Skin epidermis (tissue), 12 donors: ENCODE measurements around the gene TFG.
"Not testable (repeated sequence)": the region's sequence is repeated elsewhere in the genome, so short reads cannot be mapped to it uniquely, and the experiment has no call there.

Source experiments
- H3K27ac ChIP-seq, 21 experiments: fragments of 200-600 bp; sonication (generic) in 11 of 21; one replicate each; pipeline ENCODE4 v1.5.0; 2020; ENCODE audit warnings: mild to moderate bottlenecking in 3 of 21, inconsistent platforms in 2 of 21, moderate library complexity in 2 of 21
- H3K4me3 ChIP-seq, 7 experiments: fragments of 200-600 bp; sonication (generic) in 2 of 7; one replicate each; pipeline ENCODE4 v1.5.0; 2020; ENCODE audit warnings: inconsistent platforms in 2 of 7, mild to moderate bottlenecking in 2 of 7, moderate library complexity in 1 of 7

TFG gene

DNA sequence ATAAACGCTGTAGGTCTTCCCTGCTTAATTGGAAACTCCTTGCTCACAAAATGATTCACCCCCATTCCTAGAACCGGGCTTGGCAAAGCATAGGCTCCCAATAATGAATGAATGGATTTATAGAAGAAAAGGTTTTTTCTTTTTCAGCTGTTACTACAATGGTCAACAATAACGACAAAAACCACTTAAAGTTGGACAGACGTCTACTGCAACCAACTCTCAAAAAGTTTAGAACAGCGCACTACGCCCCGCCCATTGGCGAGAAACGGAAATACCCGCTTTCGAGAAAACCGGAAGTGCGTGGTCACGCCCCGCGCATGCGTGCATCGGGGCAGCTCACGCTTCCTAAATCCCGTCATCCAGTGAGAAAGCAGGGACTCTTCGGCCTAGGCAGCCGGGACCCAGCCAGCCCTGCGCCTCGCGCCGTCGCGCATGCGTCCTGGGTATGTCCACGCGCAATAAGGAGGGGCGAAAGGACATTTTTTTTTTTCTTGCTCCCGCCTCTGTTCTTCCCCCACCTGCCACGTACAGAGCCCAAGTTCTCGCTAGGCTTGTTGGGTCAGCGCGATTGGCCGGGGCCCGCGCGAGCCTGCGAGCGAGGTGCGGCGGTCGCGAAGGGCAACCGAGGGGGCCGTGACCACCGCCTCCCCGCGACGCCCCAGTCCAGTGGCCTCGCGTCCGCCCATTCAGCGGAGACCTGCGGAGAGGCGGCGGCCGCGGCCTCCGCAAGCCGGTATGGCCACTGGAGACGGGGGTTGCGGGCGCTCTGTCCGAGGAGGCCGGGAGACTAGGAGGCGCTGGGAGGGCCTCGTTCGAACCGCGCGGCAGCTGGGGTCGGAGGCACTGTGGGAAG, at the start of gene TFG:
TFG (plus strand) TSS at position 506 of the 853 bp plus-strand sequence. CDS start 4,192 bp downstream, outside the sequence.
- peak within 1 kb of the TSS; percentile 89 to 99 (median 97) for H3K27ac ChIP-seq
- peak within 1 kb of the TSS; percentile 48 to 89 (median 79) for H3K4me3 ChIP-seq

GRCh38 chr3:100661294-100661693, 48.0 kb upstream of the TFG start:
- H3K27ac ChIP-seq, H3K4me3 ChIP-seq: not testable (repeated sequence)

- no peak overlapping the region for H3K27ac ChIP-seq
- H3K4me3 ChIP-seq, result no peak overlapping the region
Observed at GRCh38 chr3:100662113-100662823, 47.0 kb upstream of the TFG start.

- H3K27ac ChIP-seq, result no peak overlapping the region
- no peak overlapping the region for H3K4me3 ChIP-seq
Observed at GRCh38 chr3:100665230-100665629, 44.1 kb upstream of the TFG start.

DNA sequence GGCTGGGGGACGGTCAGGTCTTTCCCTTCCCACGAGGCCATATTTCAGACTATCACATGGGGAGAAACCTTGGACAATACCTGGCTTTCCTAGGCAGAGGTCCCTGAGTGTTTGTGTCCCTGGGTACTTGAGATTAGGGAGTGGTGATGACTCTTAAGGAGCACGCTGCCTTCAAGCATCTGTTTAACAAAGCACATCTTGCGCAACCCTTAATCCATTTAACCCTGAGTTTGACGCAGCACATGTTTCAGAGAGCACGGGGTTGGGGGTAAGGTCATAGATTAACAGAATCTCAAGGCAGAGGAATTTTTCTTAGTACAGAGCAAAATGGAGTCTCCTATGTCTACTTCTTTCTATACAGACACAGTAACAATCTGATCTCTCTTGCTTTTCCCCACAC, 42.6 kb upstream of the TFG start:
- H3K4me3 ChIP-seq, H3K27ac ChIP-seq: not testable (repeated sequence)

- H3K4me3 ChIP-seq, H3K27ac ChIP-seq: not testable (repeated sequence)
Observed at GRCh38 chr3:100667316-100667715, 42.0 kb upstream of the TFG start.

- not testable (repeated sequence) for H3K4me3 ChIP-seq, H3K27ac ChIP-seq
Observed at GRCh38 chr3:100670995-100671394, 38.3 kb upstream of the TFG start.

DNA sequence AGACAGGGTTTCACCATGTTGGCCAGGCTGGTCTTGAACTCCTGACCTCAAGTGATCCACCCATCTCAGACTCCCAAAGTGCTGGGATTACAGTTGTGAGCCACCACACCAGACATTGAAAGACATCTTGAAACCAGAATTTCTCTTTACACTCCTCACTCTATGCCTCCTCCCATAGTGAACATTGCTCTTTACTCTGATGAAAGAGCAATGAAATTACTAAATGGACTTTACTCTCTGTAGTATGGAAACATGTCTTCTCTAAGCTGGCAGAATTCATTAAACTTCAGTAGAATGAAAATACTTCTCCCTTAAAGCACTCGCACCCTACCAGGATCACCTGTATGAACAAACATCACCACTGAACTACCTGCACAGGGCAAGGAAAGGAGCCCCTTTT, 27.8 kb upstream of the TFG start:
- Histone ChIP-seq H3K27ac (no peak overlapping the region), H3K4me3 (no peak overlapping the region)

GRCh38 chr3:100682056-100682853, 27.0 kb upstream of the TFG start:
- Histone ChIP-seq H3K4me3 (peak overlapping the region in 2 of 7 experiments; percentile 11 to 21), H3K27ac (no peak overlapping the region)

DNA sequence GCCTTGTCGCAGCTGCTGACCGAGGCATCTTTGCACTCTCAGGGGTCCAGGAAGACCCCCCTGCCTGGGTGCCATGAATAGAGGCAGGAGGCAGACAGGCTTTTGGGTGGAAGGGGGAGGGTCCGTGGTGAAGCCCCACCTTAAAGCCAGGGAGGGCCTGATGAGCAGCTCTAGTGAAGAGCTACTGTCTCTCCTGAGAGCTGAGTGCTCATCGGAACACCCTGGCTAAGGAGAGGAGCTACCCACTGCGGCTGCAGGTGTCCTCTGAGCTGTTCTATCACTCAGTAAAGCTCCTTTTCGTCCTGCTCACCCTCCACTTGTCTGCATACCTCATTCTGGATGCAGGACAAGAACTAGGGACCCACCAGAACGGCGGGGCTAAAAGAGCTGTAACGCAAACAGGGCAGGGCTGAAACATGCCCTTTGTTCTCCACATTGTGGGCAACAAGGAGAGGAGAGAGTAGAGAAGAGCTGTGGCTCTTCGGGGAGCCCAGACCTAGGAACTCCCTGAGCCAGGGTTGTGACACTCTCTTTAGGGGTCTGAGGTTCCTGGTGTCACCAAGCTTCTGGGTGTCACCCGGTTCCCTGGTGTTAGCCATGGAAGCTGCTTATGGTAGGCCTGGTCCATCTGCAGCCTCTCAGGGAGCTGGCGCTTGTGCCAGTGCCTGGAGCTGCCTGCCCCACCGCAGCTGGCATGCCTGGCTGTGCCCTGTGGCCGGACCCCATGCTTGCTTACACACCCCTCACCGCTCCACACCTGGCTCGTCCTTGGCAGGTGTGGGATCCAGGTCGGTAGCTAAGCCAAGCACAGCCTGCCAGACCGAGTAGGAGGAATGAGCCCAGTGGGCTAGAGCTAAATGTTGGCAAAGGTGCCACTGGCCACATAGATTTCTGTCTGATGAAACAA, 26.2 kb upstream of the TFG start:
- Histone ChIP-seq H3K27ac (no peak overlapping the region), H3K4me3 (peak overlapping the region in 2 of 7 experiments; percentile 11 to 21)

GRCh38 chr3:100693225-100693624, 16.1 kb upstream of the TFG start:
- no peak overlapping the region for H3K4me3 ChIP-seq
- no peak overlapping the region for H3K27ac ChIP-seq

- Histone ChIP-seq H3K27ac (no peak overlapping the region), H3K4me3 (no peak overlapping the region)
Observed at GRCh38 chr3:100695696-100696095, 13.6 kb upstream of the TFG start.

GRCh38 chr3:100696161-100696560, 13.1 kb upstream of the TFG start:
- no peak overlapping the region for H3K27ac ChIP-seq
- no peak overlapping the region for H3K4me3 ChIP-seq

GRCh38 chr3:100697172-100697571, 12.1 kb upstream of the TFG start:
- H3K4me3 ChIP-seq, result no peak overlapping the region
- no peak overlapping the region for H3K27ac ChIP-seq

DNA sequence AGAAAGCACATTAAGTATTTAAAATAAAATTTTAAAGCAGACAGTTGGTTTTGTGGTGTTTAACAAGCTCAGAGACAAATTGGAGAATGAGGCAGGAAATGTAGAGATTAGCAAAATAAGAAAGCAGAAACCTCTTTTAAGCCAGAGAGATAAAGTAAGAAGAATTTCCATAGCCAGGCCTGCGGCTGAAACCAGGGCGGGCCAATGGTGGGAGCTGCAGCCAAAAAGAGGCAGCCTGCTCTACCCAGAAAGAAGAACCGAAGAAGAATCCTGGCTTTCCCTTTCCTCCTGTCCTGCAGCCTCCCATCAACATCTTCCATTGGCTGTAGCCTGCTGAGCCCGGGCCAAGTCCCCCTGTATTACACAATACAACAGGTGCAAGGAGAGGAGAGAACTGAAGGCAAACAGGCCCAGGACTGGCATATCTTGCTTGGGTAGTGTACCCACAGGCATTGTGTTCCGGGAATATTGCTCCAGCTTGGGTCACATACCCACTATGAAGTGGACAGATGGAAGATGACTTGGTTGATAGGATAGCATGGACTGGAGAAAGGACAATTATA, 11.5 kb upstream of the TFG start:
- Histone ChIP-seq H3K27ac (no peak overlapping the region), H3K4me3 (no peak overlapping the region)

DNA sequence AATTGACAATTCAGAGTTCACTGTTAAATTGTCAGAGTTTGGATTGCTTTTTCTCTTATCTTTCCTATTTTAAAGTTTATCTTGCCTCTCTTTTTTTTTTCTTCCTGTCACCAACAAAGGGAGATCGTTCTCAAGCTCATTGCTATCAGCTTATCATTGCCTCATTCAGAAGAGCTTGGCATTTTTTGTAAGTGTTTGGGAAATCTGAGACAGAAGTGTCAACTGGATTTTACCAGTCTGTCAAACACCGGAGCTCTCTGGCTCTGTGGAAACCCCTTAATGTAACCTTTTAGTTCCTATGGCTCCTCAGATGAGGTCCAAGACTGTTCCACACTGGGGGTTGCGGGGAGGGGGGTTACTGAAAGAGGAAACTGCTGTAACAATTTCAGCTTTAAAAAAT, 10.6 kb upstream of the TFG start:
- H3K27ac ChIP-seq, result no peak overlapping the region
- no peak overlapping the region for H3K4me3 ChIP-seq

- no peak overlapping the region for H3K4me3 ChIP-seq
- H3K27ac ChIP-seq, result no peak overlapping the region
Observed at GRCh38 chr3:100700708-100701107, 8.6 kb upstream of the TFG start.

DNA sequence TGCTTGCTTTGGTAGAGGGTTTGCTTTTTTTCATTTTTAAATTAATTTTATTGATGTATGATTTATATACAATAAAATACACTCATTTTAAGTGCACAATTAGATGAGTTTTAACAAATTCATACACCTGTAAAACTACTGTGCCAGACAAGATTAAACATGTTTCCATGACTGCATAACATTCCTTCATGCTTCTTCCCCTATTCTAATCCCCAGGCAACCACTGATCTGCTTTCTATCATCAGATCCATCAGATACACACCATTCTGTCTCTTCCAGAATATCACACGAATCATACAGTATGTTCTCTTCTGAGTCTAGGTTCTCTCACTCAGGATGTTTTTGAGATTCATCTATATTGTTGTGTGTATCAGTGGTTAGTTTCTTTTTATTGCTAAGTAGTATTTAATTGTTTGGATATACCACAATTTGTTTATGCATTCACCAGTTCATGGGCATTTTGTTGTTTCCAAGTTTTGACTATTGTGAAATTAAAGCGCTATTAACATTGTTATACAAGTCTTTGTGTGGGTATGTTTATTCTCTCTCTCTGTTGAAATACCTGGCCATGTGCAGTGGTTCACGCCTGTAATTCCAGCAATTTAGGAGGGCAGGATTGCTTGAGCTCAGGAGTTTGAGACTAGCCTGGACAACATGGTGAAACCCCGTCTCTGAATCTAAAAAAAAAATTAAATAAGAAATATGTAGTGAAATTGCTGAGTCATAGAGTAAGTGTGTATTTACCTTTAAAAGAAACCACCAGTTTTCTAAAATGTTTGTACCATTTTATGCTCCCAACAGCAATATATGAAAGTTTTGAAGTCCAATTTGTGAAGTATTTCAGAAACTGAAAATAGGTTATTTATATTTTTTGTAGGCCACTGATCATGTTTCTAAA, 7.0 kb upstream of the TFG start:
- Histone ChIP-seq H3K4me3 (no peak overlapping the region), H3K27ac (no peak overlapping the region)
